HepG2 (cell line): Measurements from ENCODE around the gene UTF1. TPM values are rescaled to one million over a fixed set of nuclear protein-coding genes. Genes with fewer than 3 reads are reported as not detected.

Source experiments
- ATAC-seq: fragments of 200-7000 bp; cut with Tn5 transposase; 3 replicates; pipeline ENCODE4 v1.9.1; 2020; ENCODE audit warnings: mild to moderate bottlenecking, moderate library complexity
- BruUV-seq: library from RNA; stranded (reverse); fragments of 400-500 nt; replicated peaks from 2 replicates; lab custom pipeline; 2021; lab: Mats Ljungman, UMichigan
- CTCF ChIA-PET: fragments of 300-600 bp; formaldehyde crosslinking; extraction: SDS; loops from one replicate; lab custom pipeline; 2021; ENCODE audit warnings: low total read pairs, inconsistent platforms, low intra/inter-chr PET ratio; lab: Yijun Ruan, JAX
- POLR2A ChIA-PET: fragments of 350-600 bp; sonication (Branson Sonifier 250); formaldehyde crosslinking; loops from one replicate; lab custom pipeline; 2020; ENCODE audit warnings: antibody characterized with exemption, inconsistent platforms; lab: Yijun Ruan, JAX
- DNase-seq: peaks from one replicate; pipeline ENCODE4 v3.0.0-alpha.2; 2015; ENCODE audit warnings: low spot score
- FAIRE-seq: peaks from 3 replicates; lab custom pipeline; 2011; peaks lifted over from hg19 to GRCh38; lab: Jason Lieb, UNC
- H2AFZ ChIP-seq: one replicate; pipeline ENCODE4 v1.6.1; 2011; ENCODE audit warnings: low read length, inconsistent platforms
- H3K27ac ChIP-seq: fragments of 300-600 bp; 3 replicates; pipeline ENCODE4 v1.8.0; 2011; ENCODE audit warnings: mixed run types, mild to moderate bottlenecking, mixed read lengths, low read length, inconsistent platforms; ENCODE audit not compliant: insufficient read depth; ENCODE audit errors: extremely low read length
- H3K27me3 ChIP-seq, 2 experiments: fragments of 200-600 bp in 1 of 2; 2 replicates in 1 of 2; 3 replicates in 1 of 2; pipeline versions ENCODE4 v1.6.0 to v1.8.0; 2011; ENCODE audit warnings: low read length in 2 of 2, mild to moderate bottlenecking in 2 of 2, moderate library complexity in 2 of 2, inconsistent platforms in 1 of 2; ENCODE audit not compliant: insufficient read depth in 2 of 2, control insufficient read depth in 1 of 2
- H3K36me3 ChIP-seq, 2 experiments: fragments of 200-600 bp in 1 of 2; replicated peaks in 1 of 2; 2 replicates in 1 of 2; 3 replicates in 1 of 2; pipeline versions ENCODE4 v1.5.1 to v1.8.0; 2011; ENCODE audit warnings: low read length in 2 of 2, inconsistent platforms in 1 of 2; ENCODE audit not compliant: insufficient read depth in 2 of 2, control insufficient read depth in 1 of 2
- H3K4me1 ChIP-seq: 2 replicates; pipeline ENCODE4 v1.5.1; 2012; ENCODE audit warnings: low read length, inconsistent platforms; ENCODE audit not compliant: insufficient read depth
- H3K4me2 ChIP-seq: 2 replicates; pipeline ENCODE4 v1.6.0; 2011; ENCODE audit warnings: low read depth, low read length, inconsistent platforms
- H3K4me3 ChIP-seq, 3 experiments: fragments of 200-600 bp in 1 of 3; sonication (generic), shearing (Covaris generic) in 1 of 3; replicated peaks in 1 of 3; 2 replicates each; pipeline ENCODE4 v1.5.1; 2011 to 2016; ENCODE audit warnings: low read length in 3 of 3, inconsistent platforms in 2 of 3, low read depth in 2 of 3, mild to moderate bottlenecking in 2 of 3, control low read depth in 1 of 3, mixed read lengths in 1 of 3; ENCODE audit not compliant: insufficient read depth in 1 of 3
- H3K79me2 ChIP-seq: one replicate; pipeline ENCODE4 v1.6.1; 2011; ENCODE audit warnings: low read length, inconsistent platforms; ENCODE audit not compliant: insufficient read depth
- H3K9ac ChIP-seq: 2 replicates; pipeline ENCODE4 v1.6.0; 2011; ENCODE audit warnings: mild to moderate bottlenecking, low read depth, low read length, inconsistent platforms; ENCODE audit not compliant: insufficient read depth
- H3K9me3 ChIP-seq: 2 replicates; pipeline ENCODE4 v1.5.1; 2012; ENCODE audit warnings: mild to moderate bottlenecking, low read length
- H4K20me1 ChIP-seq: 2 replicates; pipeline ENCODE4 v1.6.0; 2011; ENCODE audit warnings: inconsistent platforms, mild to moderate bottlenecking, low read length, moderate library complexity; ENCODE audit not compliant: insufficient read depth
- ESRRA ChIP-seq: sonication (generic); formaldehyde crosslinking; IDR thresholded peaks from 2 replicates; pipeline ENCODE4 v1.5.1; 2020; ENCODE audit warnings: mild to moderate bottlenecking, low read depth, missing genetic modification reagents
- FOSL1 ChIP-seq: sonication (generic); formaldehyde crosslinking; IDR thresholded peaks from 2 replicates; pipeline ENCODE4 v1.9.0; 2021; ENCODE audit warnings: missing genetic modification reagents, borderline replicate concordance
- HBP1 ChIP-seq: IDR thresholded peaks from 2 replicates; pipeline ENCODE4 v1.6.1; 2016; ENCODE audit warnings: low read depth, control low read depth
- KLF9 ChIP-seq: IDR thresholded peaks from 2 replicates; pipeline ENCODE4 v1.6.1; 2016; ENCODE audit warnings: low read depth
- POLR2A ChIP-seq, 2 experiments: IDR thresholded peaks; 2 replicates each; pipeline ENCODE4 v1.6.1; 2011; ENCODE audit warnings: low read depth in 2 of 2, low read length in 2 of 2, mild to moderate bottlenecking in 1 of 2, moderate library complexity in 1 of 2; ENCODE audit not compliant: insufficient read depth in 1 of 2
- SMARCE1 ChIP-seq: fragments of 450-650 bp; IDR thresholded peaks from 2 replicates; pipeline ENCODE4 v1.6.1; 2017; ENCODE audit warnings: borderline replicate concordance
- ZBTB37 ChIP-seq: sonication (generic); formaldehyde crosslinking; IDR thresholded peaks from 2 replicates; pipeline ENCODE4 v1.4.0; 2020; ENCODE audit warnings: mild to moderate bottlenecking, missing genetic modification reagents
- ZC3H4 ChIP-seq: sonication (generic); formaldehyde crosslinking; IDR thresholded peaks from 2 replicates; pipeline ENCODE4 v1.4.0; 2020; ENCODE audit warnings: missing genetic modification reagents, borderline replicate concordance
- ZNF124 ChIP-seq: sonication (generic); formaldehyde crosslinking; IDR thresholded peaks from 2 replicates; pipeline ENCODE4 v1.4.0; 2020; ENCODE audit warnings: missing genetic modification reagents
- ZNF292 ChIP-seq: sonication (generic); formaldehyde crosslinking; IDR thresholded peaks from 2 replicates; pipeline ENCODE4 v1.8.1; 2022; ENCODE audit warnings: mild to moderate bottlenecking, low read depth, missing genetic modification reagents, borderline replicate concordance
- ZNF382 ChIP-seq: sonication (generic); formaldehyde crosslinking; IDR thresholded peaks from 2 replicates; pipeline ENCODE4 v1.5.0; 2020; ENCODE audit warnings: missing genetic modification reagents, mild to moderate bottlenecking, borderline replicate concordance
- ZNF777 ChIP-seq: sonication (generic); formaldehyde crosslinking; IDR thresholded peaks from 2 replicates; pipeline ENCODE4 v1.4.0; 2020; ENCODE audit warnings: missing genetic modification reagents
- ZNF780A ChIP-seq: sonication (generic); formaldehyde crosslinking; IDR thresholded peaks from 2 replicates; pipeline ENCODE4 v1.8.0; 2022; ENCODE audit warnings: mild to moderate bottlenecking, missing genetic modification reagents, moderate library complexity
- ZSCAN29 ChIP-seq: sonication (generic); formaldehyde crosslinking; conservative IDR thresholded peaks from 2 replicates; pipeline ENCODE4 v1.4.0; 2020; ENCODE audit warnings: mild to moderate bottlenecking, missing genetic modification reagents
- ZUFSP ChIP-seq: sonication (generic); formaldehyde crosslinking; IDR thresholded peaks from 2 replicates; pipeline ENCODE4 v1.9.0; 2021; ENCODE audit warnings: missing genetic modification reagents, mild to moderate bottlenecking, borderline replicate concordance
- WGBS: methylation state at CpG from one replicate; pipeline ENCODE4 v1.1.6; 2017; ENCODE audit warnings: low lambda C conversion rate; 5-methylcytosine and 5-hydroxymethylcytosine counted together
- in situ Hi-C: cut with HindIII; loops from 2 replicates; pipeline ENCODE4 v1.10.0; 2017; ENCODE audit warnings: low pct_unique_long_range_greater_than_20kb; ENCODE audit not compliant: extremely low pct_ligation_motif_present
- intact Hi-C: fragments of 100-400 bp; cut with micrococcal nuclease; formaldehyde crosslinking; loops from one replicate; pipeline ENCODE4 v1.10.0; 2022; ENCODE audit not compliant: unreplicated experiment
- polyA plus RNA-seq, 8 experiments: library from polyadenylated mRNA; depleted of rRNA in 3 of 8; stranded (reverse) in 7 of 8; unstranded in 1 of 8; fragments of >200 nt; fragmentation: Illumina TruSeq in 4 of 8; extraction: Trizol in 4 of 8; gene quantifications; 2 replicates each; pipeline versions ENCODE4 v1.2.1 to v1.2.3, GENCODE V29; 2011 to 2016; ENCODE audit warnings: low read depth in 4 of 8, missing spikeins in 1 of 8, mixed read lengths in 1 of 8; ENCODE audit not compliant: insufficient read depth in 1 of 8
- total RNA-seq, 5 experiments: library from RNA; depleted of rRNA; stranded (reverse); fragments of >200 nt; fragmentation: Illumina TruSeq; extraction: Trizol; gene quantifications; 2 replicates each; pipeline ENCODE4 v1.2.3, GENCODE V29; 2016; ENCODE audit warnings: low read depth in 1 of 5

Gene UTF1
- total and polyA plus RNA-seq, 2 of the 13 experiments (the other 11 are each of a cell fraction or from before 2014, with no cell fraction given): not detected

- no peak overlapping the region for H3K4me2 ChIP-seq
- in situ Hi-C loops (no loop called here), intact Hi-C loops (no loop called here)
- ATAC-seq: no peak
- BruUV-seq: no TSS peak
- H4K20me1 ChIP-seq: no peaks in the 10 kb centered on the region
- ChIA-PET POLR2A (no interaction called here), CTCF (no interaction called here)
- H3K27ac ChIP-seq: no peak overlapping the region
- FAIRE-seq: no peak
- H3K4me3 ChIP-seq: no peak overlapping the region
- no peak for TF ChIP-seq ZNF292 (CRISPR knock-in tag)
- no peaks in the 10 kb centered on the region for H3K36me3 ChIP-seq
- WGBS: 41% methylated on average over 5 of the region's 26 CpGs
- H2AFZ ChIP-seq: no peak overlapping the region
- H3K9me3 ChIP-seq: no peaks in the 10 kb centered on the region
- H3K27me3 ChIP-seq: peaks cover 0 to 7% of the 10 kb centered on the region in 2 experiments; a peak in 3 of 5 replicates
- no peaks in the 10 kb centered on the region for H3K79me2 ChIP-seq
- DNase-seq: no peak
- no peaks in the 10 kb centered on the region for H3K4me1 ChIP-seq
- H3K9ac ChIP-seq: no peak overlapping the region
Measured at GRCh38 chr10:133269367-133269766, 39.4 kb downstream of the UTF1 start.

- TF ChIP-seq KLF9 (CRISPR knock-in tag) (no peak), ZSCAN29 (CRISPR knock-in tag) (no peak), ZNF780A (CRISPR knock-in tag) (no peak), ESRRA (CRISPR knock-in tag) (no peak), SMARCE1 (no peak), ZNF124 (CRISPR knock-in tag) (no peak), ZNF777 (no peak), ZBTB37 (CRISPR knock-in tag) (no peak), ZNF382 (CRISPR knock-in tag) (no peak), ZUFSP (CRISPR knock-in tag) (no peak), FOSL1 (CRISPR knock-in tag) (no peak), POLR2A (IDR thresholded peaks at IDR 0.05; ENCODE audit: insufficient read depth in 1 of 2, low read depth in 2 of 2, low read length in 2 of 2) (no peak), ZC3H4 (CRISPR knock-in tag) (no peak), HBP1 (CRISPR knock-in tag) (no peak)
- FAIRE-seq: no peak
- Histone ChIP-seq H3K4me2 (no peak overlapping the region), H3K79me2 (no peaks in the 10 kb centered on the region), H3K4me1 (no peaks in the 10 kb centered on the region), H3K27ac (no peak overlapping the region), H3K9me3 (no peaks in the 10 kb centered on the region), H3K9ac (no peak overlapping the region), H4K20me1 (no peaks in the 10 kb centered on the region), H2AFZ (no peak overlapping the region), H3K27me3 (peaks cover 0 to 15% of the 10 kb centered on the region in 2 experiments; a peak in 3 of 5 replicates), H3K36me3 (no peaks in the 10 kb centered on the region), H3K4me3 (no peak overlapping the region)
- 90% methylated on average over 6 of the region's 20 CpGs for WGBS
- no peak for ATAC-seq
- BruUV-seq: no TSS peak
- ChIA-PET CTCF (no interaction called here), POLR2A (no interaction called here)
- in situ Hi-C loops: no loop called here
- intact Hi-C loops: no loop called here
- DNase-seq: no peak
Measured at GRCh38 chr10:133270204-133270603, 40.2 kb downstream of the UTF1 start.
